Measurements from ENCODE around the gene PLXNA2. TPM values are rescaled to one million over a fixed set of nuclear protein-coding genes. Genes with fewer than 3 reads are reported as not detected.

The PLXNA2 gene
- total RNA-seq, 4 donors from 2014 or later, result 19.8 to 41.6 (median 27.9) TPM

- peaks cover 0 to 32% (median 0%) of the 10 kb centered on the region in 4 donors for H3K27me3 ChIP-seq
- H3K36me3 ChIP-seq, result no peaks in the 10 kb centered on the region
- H3K4me3 ChIP-seq, result no peak overlapping the region
- peaks cover 0 to 7% (median 3%) of the 10 kb centered on the region in 4 donors for H3K9me3 ChIP-seq
- WGBS, result 52% methylated on average over 2 of the region's 2 CpGs
- intact Hi-C loops (cut with DNase I), result no loop called here
- peaks cover 0 to 4% (median 2%) of the 10 kb centered on the region in 4 donors for H3K4me1 ChIP-seq
- no peak overlapping the region for H3K27ac ChIP-seq (replicated peaks in 1 of 4)
- TF ChIP-seq POLR2A (IDR thresholded peaks at IDR 0.05; ENCODE audit: low read depth) (no peak), POLR2AphosphoS5 (IDR thresholded peaks at IDR 0.05) (no peak), CTCF (IDR thresholded peaks at IDR 0.05) (no peak), EP300 (IDR thresholded peaks at IDR 0.05) (no peak)
- DNase-seq (ENCODE audit: extremely low spot score), result no peak
These were observed 20.4 kb upstream of the PLXNA2 start for GRCh38 chr1:208264469-208265121.

- no peak overlapping the region for H3K27ac ChIP-seq (replicated peaks in 1 of 4)
- 87% methylated on average over 4 of the region's 4 CpGs for WGBS
- H3K27me3 ChIP-seq, result peaks cover 0 to 10% (median 0%) of the 10 kb centered on the region in 4 donors
- peaks cover 0 to 7% (median 3%) of the 10 kb centered on the region in 4 donors for H3K9me3 ChIP-seq
- no peaks in the 10 kb centered on the region for H3K4me1 ChIP-seq
- intact Hi-C loops (cut with DNase I), result no loop called here
- DNase-seq (ENCODE audit: extremely low spot score), result no peak
- no peak overlapping the region for H3K4me3 ChIP-seq
- no peak for TF ChIP-seq EP300 (IDR thresholded peaks at IDR 0.05)
- no peak for TF ChIP-seq POLR2AphosphoS5 (IDR thresholded peaks at IDR 0.05)
- TF ChIP-seq POLR2A (IDR thresholded peaks at IDR 0.05; ENCODE audit: low read depth), result no peak
- no peak for TF ChIP-seq CTCF (IDR thresholded peaks at IDR 0.05)
- no peaks in the 10 kb centered on the region for H3K36me3 ChIP-seq
These were observed 17.7 kb upstream of the PLXNA2 start for GRCh38 chr1:208261874-208262273.

GRCh38 chr1:208258277-208258676 lies 14.1 kb upstream of the PLXNA2 start:
- H3K27me3 ChIP-seq, result no peaks in the 10 kb centered on the region
- H3K4me3 ChIP-seq, result no peak overlapping the region
- DNase-seq (ENCODE audit: extremely low spot score), result no peak
- peaks cover 0 to 7% (median 3%) of the 10 kb centered on the region in 4 donors for H3K9me3 ChIP-seq
- WGBS, result 85% methylated on average over 3 of the region's 3 CpGs
- H3K4me1 ChIP-seq, result peaks cover 0 to under 1% (median 0%) of the 10 kb centered on the region in 4 donors
- intact Hi-C loops (cut with DNase I), result no loop called here
- TF ChIP-seq POLR2A (IDR thresholded peaks at IDR 0.05; ENCODE audit: low read depth) (no peak), EP300 (IDR thresholded peaks at IDR 0.05) (no peak), CTCF (IDR thresholded peaks at IDR 0.05) (no peak), POLR2AphosphoS5 (IDR thresholded peaks at IDR 0.05) (no peak)
- no peaks in the 10 kb centered on the region for H3K36me3 ChIP-seq
- no peak overlapping the region for H3K27ac ChIP-seq (replicated peaks in 1 of 4)

GRCh38 chr1:208257351-208257750 lies 13.2 kb upstream of the PLXNA2 start:
- intact Hi-C loops (cut with DNase I), result no loop called here
- peaks cover 0 to 9% (median 2%) of the 10 kb centered on the region in 4 donors for H3K4me1 ChIP-seq
- WGBS, result 77% methylated on average over 6 of the region's 6 CpGs
- no peak for DNase-seq (ENCODE audit: extremely low spot score)
- TF ChIP-seq POLR2A (IDR thresholded peaks at IDR 0.05; ENCODE audit: low read depth) (no peak), POLR2AphosphoS5 (IDR thresholded peaks at IDR 0.05) (no peak), CTCF (IDR thresholded peaks at IDR 0.05) (no peak), EP300 (IDR thresholded peaks at IDR 0.05) (no peak)
- no peaks in the 10 kb centered on the region for H3K36me3 ChIP-seq
- peaks cover 0 to 7% (median 3%) of the 10 kb centered on the region in 4 donors for H3K9me3 ChIP-seq
- no peak overlapping the region for H3K4me3 ChIP-seq
- H3K27me3 ChIP-seq, result no peaks in the 10 kb centered on the region
- H3K27ac ChIP-seq (replicated peaks in 1 of 4), result no peak overlapping the region
